ENCODE results near the gene KBTBD8. TPM values are rescaled to one million over a fixed set of nuclear protein-coding genes. Genes with fewer than 3 reads are reported as not detected.

KBTBD8 gene
- total and polyA plus RNA-seq, 11 donors, result 0.99 to 9.0 (median 6.1) TPM

DNA sequence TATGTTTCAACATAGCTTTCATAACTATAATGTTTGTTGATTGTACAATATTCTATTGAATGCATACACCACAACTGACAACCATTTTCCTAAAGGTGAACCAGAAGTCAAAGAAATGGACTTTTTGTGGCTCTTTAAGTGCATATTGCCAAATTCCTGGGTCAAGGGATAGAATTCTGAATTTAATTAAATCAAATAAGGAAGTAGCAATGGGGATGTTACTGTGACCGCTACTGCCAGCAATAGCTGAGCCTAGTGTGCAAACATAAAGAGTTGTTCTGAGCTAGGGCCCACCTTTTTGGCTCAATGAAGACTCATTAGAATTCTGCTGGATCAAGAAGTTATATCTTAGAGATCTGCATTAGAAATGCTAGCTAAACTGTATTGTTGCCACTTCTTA, 17.3 kb upstream of the KBTBD8 start:
- intact Hi-C loops (cut with DNase I), result no loop called here
- H3K36me3 ChIP-seq, result no peaks in the 10 kb centered on the region
- H3K27me3 ChIP-seq, result peaks cover 0 to 8% (median 0%) of the 10 kb centered on the region in 9 donors
- TF ChIP-seq POLR2A (IDR thresholded peaks at IDR 0.05), result no peak
- TF ChIP-seq, protein P1, sequence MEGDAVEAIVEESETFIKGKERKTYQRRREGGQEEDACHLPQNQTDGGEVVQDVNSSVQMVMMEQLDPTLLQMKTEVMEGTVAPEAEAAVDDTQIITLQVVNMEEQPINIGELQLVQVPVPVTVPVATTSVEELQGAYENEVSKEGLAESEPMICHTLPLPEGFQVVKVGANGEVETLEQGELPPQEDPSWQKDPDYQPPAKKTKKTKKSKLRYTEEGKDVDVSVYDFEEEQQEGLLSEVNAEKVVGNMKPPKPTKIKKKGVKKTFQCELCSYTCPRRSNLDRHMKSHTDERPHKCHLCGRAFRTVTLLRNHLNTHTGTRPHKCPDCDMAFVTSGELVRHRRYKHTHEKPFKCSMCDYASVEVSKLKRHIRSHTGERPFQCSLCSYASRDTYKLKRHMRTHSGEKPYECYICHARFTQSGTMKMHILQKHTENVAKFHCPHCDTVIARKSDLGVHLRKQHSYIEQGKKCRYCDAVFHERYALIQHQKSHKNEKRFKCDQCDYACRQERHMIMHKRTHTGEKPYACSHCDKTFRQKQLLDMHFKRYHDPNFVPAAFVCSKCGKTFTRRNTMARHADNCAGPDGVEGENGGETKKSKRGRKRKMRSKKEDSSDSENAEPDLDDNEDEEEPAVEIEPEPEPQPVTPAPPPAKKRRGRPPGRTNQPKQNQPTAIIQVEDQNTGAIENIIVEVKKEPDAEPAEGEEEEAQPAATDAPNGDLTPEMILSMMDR (IDR thresholded peaks at IDR 0.05), result no peak
- DNase-seq (no peak), ATAC-seq (no peak)
- WGBS, 4 donors, result 83 to 94% (median 90%) methylated on average over 1 of the region's 1 CpG
- no peak overlapping the region for H3K4me3 ChIP-seq
- H3K9me3 ChIP-seq, result no peaks in the 10 kb centered on the region
- no peaks in the 10 kb centered on the region for H3K4me1 ChIP-seq
- no peak overlapping the region for H3K27ac ChIP-seq

DNA sequence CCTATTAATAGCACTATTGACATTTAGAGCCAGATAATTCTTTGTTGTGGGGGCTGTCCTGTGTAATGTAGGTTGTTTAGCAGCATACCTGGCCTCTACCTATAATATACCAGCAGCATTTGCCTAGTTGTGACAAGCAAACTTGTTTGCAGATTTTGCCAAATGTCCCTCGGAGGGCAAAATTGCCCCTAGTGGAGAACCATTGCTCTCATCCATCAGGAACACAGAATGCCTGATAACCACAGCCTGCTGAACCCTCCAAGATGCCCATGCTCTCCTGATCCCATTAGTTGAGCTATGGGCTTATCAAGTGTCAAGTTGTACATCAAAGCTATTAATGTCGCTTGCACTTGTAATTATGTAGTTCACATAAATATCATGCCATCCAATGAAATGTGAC, 15.0 kb upstream of the KBTBD8 start:
- H3K4me3 ChIP-seq, result no peak overlapping the region
- H3K27me3 ChIP-seq, result peaks cover 0 to 8% (median 0%) of the 10 kb centered on the region in 9 donors
- H3K9me3 ChIP-seq, result no peaks in the 10 kb centered on the region
- ATAC-seq (no peak), DNase-seq (no peak)
- no peak for TF ChIP-seq POLR2A (IDR thresholded peaks at IDR 0.05)
- TF ChIP-seq, protein P1 (IDR thresholded peaks at IDR 0.05), result no peak
- H3K36me3 ChIP-seq, result no peaks in the 10 kb centered on the region
- intact Hi-C loops (cut with DNase I), result no loop called here
- no peak overlapping the region for H3K27ac ChIP-seq
- 66 to 84% (median 74%) methylated on average over 2 of the region's 2 CpGs for WGBS, 4 donors
- no peaks in the 10 kb centered on the region for H3K4me1 ChIP-seq

DNA sequence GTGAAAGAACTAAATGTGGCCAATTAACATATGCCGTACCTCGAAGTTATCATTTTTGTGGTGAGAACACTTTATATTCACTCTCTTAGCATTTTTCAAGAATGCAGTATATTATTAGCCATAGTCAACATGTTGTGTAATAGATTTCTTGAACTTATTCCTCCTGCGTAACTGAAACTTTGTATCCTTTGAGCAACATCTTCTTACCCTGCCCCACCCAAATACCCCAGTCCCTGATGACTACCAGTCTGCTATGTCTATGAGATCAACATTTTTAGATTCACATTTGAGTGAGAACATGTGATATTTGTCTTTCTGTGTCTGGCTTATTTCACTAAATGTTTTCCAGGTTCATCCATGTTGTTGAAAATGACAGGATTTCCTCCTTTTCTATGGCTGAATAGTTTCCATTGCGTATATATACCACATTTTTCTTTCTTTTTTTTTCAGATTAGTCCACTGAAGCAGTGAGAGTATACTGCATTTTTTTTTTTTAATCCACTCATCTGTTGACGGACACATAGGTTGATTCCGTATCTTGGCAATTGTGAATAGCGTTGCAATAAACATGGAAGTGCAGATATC, 12.7 kb upstream of the KBTBD8 start:
- H3K27ac ChIP-seq, result no peak overlapping the region
- H3K4me1 ChIP-seq, result no peaks in the 10 kb centered on the region
- ATAC-seq (no peak), DNase-seq (no peak)
- H3K4me3 ChIP-seq, result no peak overlapping the region
- H3K9me3 ChIP-seq, result no peaks in the 10 kb centered on the region
- intact Hi-C loops (cut with DNase I), result no loop called here
- no peak for TF ChIP-seq POLR2A (IDR thresholded peaks at IDR 0.05)
- TF ChIP-seq, protein P1 (IDR thresholded peaks at IDR 0.05), result no peak
- WGBS, 4 donors, result 86 to 89% (median 87%) methylated on average over 7 of the region's 7 CpGs
- peaks cover 0 to 8% (median 0%) of the 10 kb centered on the region in 9 donors for H3K27me3 ChIP-seq
- H3K36me3 ChIP-seq, result no peaks in the 10 kb centered on the region

DNA sequence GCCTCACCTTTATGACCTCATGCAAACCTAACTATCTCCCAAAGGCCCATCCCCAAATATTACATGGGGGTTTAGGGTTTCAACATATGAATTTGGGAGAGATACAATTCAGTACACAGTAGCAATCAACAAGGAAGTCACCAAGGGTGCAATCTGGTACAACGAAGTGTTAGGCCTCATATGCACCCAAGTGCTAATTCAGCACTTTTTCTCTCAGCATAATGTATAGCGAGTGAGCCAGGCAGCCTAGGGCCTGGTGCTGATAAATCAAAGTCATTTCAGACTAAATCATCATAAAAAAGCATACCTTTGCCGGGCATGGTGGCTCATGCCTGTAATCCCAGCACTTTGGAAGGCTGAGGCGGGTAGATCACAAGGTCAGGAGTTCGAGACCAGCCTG, 11.7 kb upstream of the KBTBD8 start:
- no peak for DNase-seq
- Histone ChIP-seq H3K4me1 (no peaks in the 10 kb centered on the region), H3K9me3 (no peaks in the 10 kb centered on the region), H3K27me3 (peaks cover 0 to 8% (median 0%) of the 10 kb centered on the region in 9 donors), H3K36me3 (no peaks in the 10 kb centered on the region), H3K27ac (no peak overlapping the region), H3K4me3 (no peak overlapping the region)
- TF ChIP-seq POLR2A (IDR thresholded peaks at IDR 0.05), result no peak
- TF ChIP-seq, protein P1 (IDR thresholded peaks at IDR 0.05), result no peak
- intact Hi-C loops (cut with DNase I), result no loop called here
- WGBS, 4 donors, result 86 to 93% (median 91%) methylated on average over 5 of the region's 5 CpGs
- ATAC-seq, result no peak

Measured in heart left ventricle (tissue), 16 donors.